Panc1 (cell line): ENCODE data around the gene SLC11A2.

Experiments used
- CTCF ChIP-seq: fragments of 450-650 bp; IDR thresholded peaks from 2 replicates; pipeline ENCODE4 v1.5.1; 2017; ENCODE audit warnings: mild to moderate bottlenecking
- REST ChIP-seq, 2 experiments: IDR thresholded peaks; 2 replicates each; pipeline ENCODE4 v1.6.1; 2011 to 2012; ENCODE audit warnings: low read depth in 2 of 2, control low read depth in 1 of 2, low read length in 1 of 2, mild to moderate bottlenecking in 1 of 2, moderate library complexity in 1 of 2; ENCODE audit not compliant: insufficient read depth in 1 of 2

GRCh38 chr12:51055060-51055459, 28.9 kb upstream of the SLC11A2 start:
- no peak for TF ChIP-seq CTCF
- no peak for TF ChIP-seq REST (IDR thresholded peaks at IDR 0.05; ENCODE audit: insufficient read depth in 1 of 2, low read depth in 2 of 2, low read length in 1 of 2)
